OCI-LY1 (cell line): ENCODE measurements around the gene CMTR1.

Experiments used
- CTCF ChIP-seq: fragments of 200-600 bp; sonication (generic), shearing (Covaris generic); IDR thresholded peaks from 2 replicates; pipeline ENCODE4 v1.5.1; 2017; ENCODE audit warnings: mild to moderate bottlenecking, antibody characterized with exemption, low read length, moderate library complexity, mixed read lengths
- EZH2 ChIP-seq: fragments of 200-600 bp; sonication (generic), shearing (Covaris generic); IDR thresholded peaks from 2 replicates; pipeline ENCODE4 v1.8.0; 2017; ENCODE audit warnings: borderline replicate concordance, mixed run types, mild to moderate bottlenecking, antibody characterized with exemption, low read length, moderate library complexity, mixed read lengths

- TF ChIP-seq CTCF (no peak), EZH2 (no peak)
These were observed 91.9 kb downstream of the CMTR1 start for GRCh38 chr6:37524970-37525318.
